Neuronal stem cell (in vitro differentiated cells): ENCODE data around the gene SINHCAF.

ENCODE experiments used
- DNase-seq: peaks from one replicate; pipeline ENCODE4 v3.0.0-alpha.2; 2013; ENCODE audit warnings: low spot score
- H2AFZ ChIP-seq: one replicate; pipeline ENCODE4 v1.6.1; 2013; ENCODE audit warnings: mild to moderate bottlenecking, low read length, inconsistent platforms
- H2AK5ac ChIP-seq: 2 replicates; pipeline ENCODE4 v1.6.1; 2013; ENCODE audit warnings: low read depth, mild to moderate bottlenecking, inconsistent platforms, low read length, moderate library complexity, mixed read lengths
- H2BK120ac ChIP-seq: 2 replicates; pipeline ENCODE4 v1.6.1; 2013; ENCODE audit warnings: low read depth, mild to moderate bottlenecking, inconsistent platforms, low read length, moderate library complexity, mixed read lengths
- H2BK12ac ChIP-seq: one replicate; pipeline ENCODE4 v1.6.1; 2013; ENCODE audit warnings: low read length, inconsistent platforms
- H2BK15ac ChIP-seq: 2 replicates; pipeline ENCODE4 v1.6.1; 2013; ENCODE audit warnings: mild to moderate bottlenecking, low read length, inconsistent platforms, mixed read lengths
- H2BK5ac ChIP-seq: one replicate; pipeline ENCODE4 v1.6.1; 2013; ENCODE audit warnings: inconsistent platforms, mild to moderate bottlenecking, low read length, moderate library complexity
- H3K14ac ChIP-seq: one replicate; pipeline ENCODE4 v1.6.1; 2013; ENCODE audit warnings: low read length, inconsistent platforms
- H3K18ac ChIP-seq: 2 replicates; pipeline ENCODE4 v1.6.1; 2013; ENCODE audit warnings: low read length, inconsistent platforms
- H3K23ac ChIP-seq: 2 replicates; pipeline ENCODE4 v1.6.1; 2013; ENCODE audit warnings: low read depth, mild to moderate bottlenecking, mixed read lengths, low read length, inconsistent platforms; ENCODE audit not compliant: poor library complexity
- H3K27ac ChIP-seq: replicated peaks from 3 replicates; pipeline ENCODE4 v1.5.1; 2013; ENCODE audit warnings: low read length, inconsistent platforms
- H3K27me3 ChIP-seq, 3 experiments: 2 replicates each; pipeline ENCODE4 v1.6.1; 2013; ENCODE audit warnings: low read length in 3 of 3, mild to moderate bottlenecking in 2 of 3, inconsistent platforms in 1 of 3, low read depth in 1 of 3, mixed read lengths in 1 of 3, moderate library complexity in 1 of 3; ENCODE audit not compliant: control insufficient read depth in 3 of 3, insufficient read depth in 3 of 3
- H3K36me3 ChIP-seq, 2 donors: replicated peaks in 1 of 2; 2 replicates each; pipeline ENCODE4 v1.6.1; 2013; ENCODE audit warnings: low read length in 2 of 2; ENCODE audit not compliant: control insufficient read depth in 2 of 2, insufficient read depth in 2 of 2
- H3K4ac ChIP-seq: 2 replicates; pipeline ENCODE4 v1.6.1; 2013; ENCODE audit warnings: inconsistent platforms, mild to moderate bottlenecking, low read length, moderate library complexity
- H3K4me1 ChIP-seq, 2 donors: 1 replicate in 1 of 2; 2 replicates in 1 of 2; pipeline ENCODE4 v1.6.1; 2013; ENCODE audit warnings: low read length in 2 of 2, low read depth in 1 of 2; ENCODE audit not compliant: control insufficient read depth in 2 of 2, insufficient read depth in 1 of 2
- H3K4me2 ChIP-seq: one replicate; pipeline ENCODE4 v1.6.1; 2013; ENCODE audit warnings: mild to moderate bottlenecking, low read length, inconsistent platforms; ENCODE audit not compliant: insufficient read depth, poor library complexity, severe bottlenecking
- H3K4me3 ChIP-seq, 2 donors: 2 replicates each; pipeline ENCODE4 v1.5.1; 2013; ENCODE audit warnings: low read length in 2 of 2, mild to moderate bottlenecking in 2 of 2, inconsistent platforms in 1 of 2, moderate library complexity in 1 of 2
- H3K79me1 ChIP-seq: one replicate; pipeline ENCODE4 v1.6.1; 2013; ENCODE audit warnings: low read depth, mild to moderate bottlenecking, inconsistent platforms, low read length, moderate library complexity
- H3K9ac ChIP-seq: one replicate; pipeline ENCODE4 v1.6.1; 2013; ENCODE audit warnings: mild to moderate bottlenecking, low read depth, low read length, inconsistent platforms; ENCODE audit not compliant: poor library complexity
- H3K9me3 ChIP-seq, 2 donors: replicated peaks in 1 of 2; 2 replicates each; pipeline versions ENCODE3 to v1.6.1; 2013; ENCODE audit warnings: low read length in 2 of 2, mild to moderate bottlenecking in 2 of 2, inconsistent platforms in 1 of 2, low read depth in 1 of 2, mixed read lengths in 1 of 2, moderate library complexity in 1 of 2; ENCODE audit not compliant: control insufficient read depth in 2 of 2, insufficient read depth in 1 of 2
- H4K8ac ChIP-seq: one replicate; pipeline ENCODE4 v1.6.1; 2013; ENCODE audit warnings: low read depth, mild to moderate bottlenecking, inconsistent platforms, low read length, moderate library complexity
- H4K91ac ChIP-seq: one replicate; pipeline ENCODE4 v1.6.1; 2013; ENCODE audit warnings: low read length, low read depth, mild to moderate bottlenecking, inconsistent platforms; ENCODE audit not compliant: poor library complexity
- WGBS, 2 donors: extraction: QIAGEN DNeasy Blood & Tissue Kit; methylation state at CpG; one replicate each; pipeline ENCODE4 v1.1.7; 2013; ENCODE audit warnings: missing lambda C conversion rate in 2 of 2, mixed read lengths in 1 of 2; ENCODE audit not compliant: insufficient read length in 2 of 2, insufficient replicate concordance in 1 of 2; ENCODE audit errors: extremely low coverage in 2 of 2; 5-methylcytosine and 5-hydroxymethylcytosine counted together

Gene SINHCAF

DNA sequence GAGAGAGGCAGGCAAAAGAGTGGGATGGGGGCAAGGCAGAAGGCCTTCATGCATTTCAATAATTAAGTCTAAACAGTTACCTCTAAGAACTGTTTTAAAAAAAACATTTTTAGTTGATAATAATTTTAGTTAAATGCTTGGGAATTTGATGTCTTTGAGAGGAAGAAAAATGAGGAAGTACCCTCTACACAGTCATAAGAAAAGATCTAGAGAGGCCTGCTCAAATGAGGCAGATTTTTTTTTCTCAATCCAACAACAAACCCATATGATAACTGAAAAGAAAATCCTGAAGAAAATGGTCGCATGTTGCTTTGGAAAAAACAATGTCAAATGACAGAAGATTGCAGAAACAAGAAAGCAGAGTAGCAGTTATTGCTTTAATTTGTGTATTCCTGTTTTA is 25.6 kb downstream of the SINHCAF start:
- Histone ChIP-seq H3K4me1 (no peaks in the 10 kb centered on the region), H3K36me3 (peaks cover 35 to 96% of the 10 kb centered on the region in 2 donors), H3K4me3 (no peak overlapping the region), H3K14ac (no peak overlapping the region), H3K18ac (no peak overlapping the region), H3K27ac (no peak overlapping the region), H2BK15ac (no peak overlapping the region), H3K23ac (no peak overlapping the region), H2BK120ac (no peak overlapping the region), H2AFZ (no peak overlapping the region), H3K9ac (no peak overlapping the region), H2BK12ac (no peak overlapping the region), H2AK5ac (no peak overlapping the region), H3K4me2 (no peak overlapping the region), H4K8ac (no peak overlapping the region), H2BK5ac (no peak overlapping the region), H3K9me3 (peaks cover 2 to 29% of the 10 kb centered on the region in 2 donors), H4K91ac (no peak overlapping the region), H3K4ac (no peak overlapping the region), H3K79me1 (peaks cover 7% of the 10 kb centered on the region), H3K27me3 (no peaks in the 10 kb centered on the region)
- no peak for DNase-seq
- no CpG with 5 or more reads among the region's 1 CpG for WGBS, 2 donors

DNA sequence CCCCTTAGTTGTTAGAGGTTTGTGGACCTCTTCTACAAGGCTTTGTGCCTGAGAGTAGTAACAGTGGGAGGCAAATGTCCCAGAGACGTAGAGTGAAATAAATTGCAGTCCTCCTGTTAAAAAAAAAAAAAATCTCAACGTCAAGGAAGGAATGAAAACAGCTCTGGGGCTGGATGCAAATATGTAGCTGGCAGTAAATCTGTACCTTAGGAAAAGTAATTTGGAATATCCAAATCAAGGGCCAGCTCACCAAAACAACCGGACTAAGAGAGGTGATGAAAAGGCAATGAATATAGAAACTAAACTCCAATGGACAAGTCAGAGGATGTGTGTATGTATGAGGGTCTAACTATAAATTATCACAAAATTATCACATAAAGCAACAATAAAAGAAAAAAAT is 27.0 kb downstream of the SINHCAF start:
- no CpG with 5 or more reads among the region's 3 CpGs for WGBS, 2 donors

DNA sequence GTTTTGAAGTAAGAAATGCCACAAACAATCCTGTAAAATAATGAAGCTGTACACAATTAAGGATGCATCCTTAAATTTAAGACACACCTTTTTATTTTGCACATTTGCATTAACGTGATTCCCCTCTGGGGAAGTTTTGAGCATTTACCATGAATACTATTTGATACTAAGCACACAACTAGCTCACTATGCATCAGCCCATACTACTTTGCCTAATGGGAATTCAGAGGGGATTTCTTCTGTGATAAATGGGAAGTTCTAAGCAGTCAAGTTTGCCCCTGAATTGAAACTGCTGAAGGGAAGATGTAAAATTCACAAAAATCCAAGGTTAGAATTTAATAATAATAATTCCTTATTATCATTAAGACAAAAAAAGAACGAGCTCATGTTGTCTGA is 27.4 kb downstream of the SINHCAF start:
- Histone ChIP-seq H3K18ac (no peak overlapping the region), H3K4me2 (no peak overlapping the region), H2AFZ (no peak overlapping the region), H3K36me3 (peaks cover 25 to 96% of the 10 kb centered on the region in 2 donors), H3K27ac (no peak overlapping the region), H3K23ac (no peak overlapping the region), H2AK5ac (no peak overlapping the region), H4K8ac (no peak overlapping the region), H3K9ac (no peak overlapping the region), H3K79me1 (peaks cover 4% of the 10 kb centered on the region), H3K4me3 (no peak overlapping the region), H3K14ac (no peak overlapping the region), H2BK15ac (no peak overlapping the region), H3K4me1 (no peaks in the 10 kb centered on the region), H4K91ac (no peak overlapping the region), H3K4ac (no peak overlapping the region), H3K27me3 (no peaks in the 10 kb centered on the region), H2BK5ac (no peak overlapping the region), H2BK12ac (no peak overlapping the region), H2BK120ac (no peak overlapping the region), H3K9me3 (peaks cover 2 to 29% of the 10 kb centered on the region in 2 donors)
- WGBS, 2 donors: no CpG with 5 or more reads among the region's 2 CpGs
- no peak for DNase-seq

More for the DNA sequence above, 27.0 kb downstream of the SINHCAF start:
- H3K4me1 ChIP-seq: no peaks in the 10 kb centered on the region
- H3K23ac ChIP-seq: no peak overlapping the region
- no peak overlapping the region for H3K4ac ChIP-seq
- H3K14ac ChIP-seq: no peak overlapping the region
- no peak overlapping the region for H4K8ac ChIP-seq
- no peak overlapping the region for H3K27ac ChIP-seq
- H3K9ac ChIP-seq: no peak overlapping the region
- no peaks in the 10 kb centered on the region for H3K27me3 ChIP-seq
- H3K79me1 ChIP-seq: peaks cover 4% of the 10 kb centered on the region
- H4K91ac ChIP-seq: no peak overlapping the region
- H2AFZ ChIP-seq: no peak overlapping the region
- peaks cover 28 to 96% of the 10 kb centered on the region in 2 donors for H3K36me3 ChIP-seq
- H2BK5ac ChIP-seq: no peak overlapping the region
- peaks cover 2 to 29% of the 10 kb centered on the region in 2 donors for H3K9me3 ChIP-seq
- H3K4me2 ChIP-seq: no peak overlapping the region
- no peak overlapping the region for H3K18ac ChIP-seq
- H2BK15ac ChIP-seq: no peak overlapping the region
- H3K4me3 ChIP-seq: no peak overlapping the region
- DNase-seq: no peak
- no peak overlapping the region for H2BK120ac ChIP-seq
- H2AK5ac ChIP-seq: no peak overlapping the region
- no peak overlapping the region for H2BK12ac ChIP-seq

DNA sequence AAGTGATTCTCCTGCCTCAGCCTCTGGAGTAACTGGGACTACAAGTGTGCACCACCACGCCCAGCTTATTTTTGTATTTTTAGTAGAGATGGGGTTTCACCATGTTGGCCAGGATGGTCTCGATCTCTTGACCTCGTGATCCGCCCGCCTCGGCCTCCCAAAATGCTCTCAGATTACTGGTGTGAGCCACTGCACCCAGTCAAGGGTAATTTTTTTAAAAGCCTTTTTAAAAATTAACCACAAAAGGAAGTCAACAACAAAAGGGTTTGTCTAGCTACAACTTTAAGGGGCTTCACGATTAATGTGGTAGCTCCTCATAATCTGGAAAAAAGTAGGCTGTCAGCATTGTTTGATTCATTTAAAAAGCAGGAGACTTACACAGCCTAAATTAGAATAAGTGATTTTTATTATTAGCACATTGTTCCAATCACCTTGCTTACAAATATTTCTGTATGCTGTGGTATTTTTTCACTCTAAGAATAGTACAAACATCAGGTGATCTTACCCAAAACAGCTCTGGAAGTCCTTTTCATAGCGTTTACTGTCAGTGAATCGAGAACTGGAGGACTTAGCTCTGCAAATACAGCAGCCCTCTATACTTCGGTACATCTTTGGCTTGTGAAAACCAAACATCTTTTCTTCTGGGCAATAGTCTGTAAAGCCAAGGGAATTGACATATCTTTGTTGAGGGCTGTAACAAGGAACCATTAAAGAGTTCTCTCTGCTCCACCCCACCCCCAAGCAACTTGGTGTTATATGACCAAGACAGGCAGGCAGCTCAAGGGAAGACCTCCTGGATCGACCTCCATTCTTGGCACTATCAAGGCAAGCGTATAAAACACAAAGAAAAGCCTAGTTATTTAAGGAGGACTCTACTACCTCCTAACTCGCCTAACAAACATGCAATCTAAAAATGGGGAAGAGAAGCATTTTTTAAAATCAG is 28.1 kb downstream of the SINHCAF start:
- Histone ChIP-seq H3K9ac (no peak overlapping the region), H3K4me1 (no peaks in the 10 kb centered on the region), H3K27ac (no peak overlapping the region), H2BK12ac (no peak overlapping the region), H3K36me3 (peaks cover 21 to 96% of the 10 kb centered on the region in 2 donors), H3K18ac (no peak overlapping the region), H3K79me1 (peaks cover 2% of the 10 kb centered on the region), H3K4me3 (no peak overlapping the region), H3K14ac (no peak overlapping the region), H2AFZ (no peak overlapping the region), H3K4ac (no peak overlapping the region), H3K27me3 (no peaks in the 10 kb centered on the region), H3K4me2 (no peak overlapping the region), H2AK5ac (no peak overlapping the region), H3K23ac (no peak overlapping the region), H4K8ac (no peak overlapping the region), H4K91ac (no peak overlapping the region), H2BK15ac (no peak overlapping the region), H3K9me3 (peaks cover 2 to 29% of the 10 kb centered on the region in 2 donors), H2BK5ac (no peak overlapping the region), H2BK120ac (no peak overlapping the region)
- no peak for DNase-seq
- no CpG with 5 or more reads among the region's 13 CpGs for WGBS, 2 donors
